Measurements from ENCODE around the gene CABP7. TPM values are rescaled to one million over a fixed set of nuclear protein-coding genes. Genes with fewer than 3 reads are reported as not detected.

The CABP7 gene
- total and polyA plus RNA-seq, 8 donors, result 0.12 to 0.35 TPM; not detected in 6

DNA sequence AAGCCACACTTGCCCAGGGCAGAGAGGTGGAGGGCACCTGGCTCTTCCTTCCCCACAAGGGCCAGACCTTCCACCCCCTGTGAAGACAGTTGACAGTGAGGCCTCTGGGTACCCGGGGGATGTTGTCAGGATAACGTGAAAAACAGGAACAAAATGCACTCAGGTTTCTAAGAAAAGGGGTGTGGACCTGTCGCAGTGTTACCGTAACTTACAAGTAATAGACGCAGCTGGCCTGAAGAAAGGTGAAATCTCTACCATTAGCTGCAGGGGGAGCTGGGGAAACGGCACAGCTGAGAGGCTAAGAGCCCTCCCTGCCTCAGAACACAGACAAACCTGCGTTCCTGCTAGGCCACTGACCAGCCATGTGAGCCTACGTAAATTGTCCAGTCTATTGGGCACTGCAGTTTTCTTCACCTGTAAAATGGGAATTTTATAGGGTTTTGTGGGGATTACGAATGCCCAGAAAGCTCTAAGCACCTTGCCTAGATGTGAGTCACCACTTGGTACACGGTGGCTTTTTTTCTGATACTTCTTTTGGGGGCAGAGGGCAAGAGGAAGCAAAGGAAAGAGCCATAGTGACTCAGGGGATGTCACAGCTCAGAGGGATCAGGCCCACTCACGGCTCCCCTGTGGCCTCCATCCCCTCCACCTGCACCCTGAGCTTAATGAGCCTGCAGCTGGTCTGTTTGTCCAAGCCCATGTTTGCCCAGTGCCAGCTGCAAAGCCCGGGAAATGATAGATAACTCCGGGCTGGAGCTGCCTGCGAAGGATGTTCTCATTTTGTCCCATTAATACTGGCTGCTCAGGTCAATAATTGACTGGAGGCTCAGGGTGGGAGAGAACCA lies 18.4 kb upstream of the CABP7 start:
- peak in 1 of 2 donors; percentile 69 for DNase-seq
- intact Hi-C loops (cut with DNase I; ENCODE audit: low total_unique reads), result no loop called here
- Histone ChIP-seq H3K27me3 (peaks cover 0 to 54% (median 1%) of the 10 kb centered on the region in 3 donors), H3K4me3 (no peak overlapping the region), H3K4me1 (peaks cover 15 to 49% (median 38%) of the 10 kb centered on the region in 4 donors), H3K36me3 (peaks cover 0 to 18% (median 16%) of the 10 kb centered on the region in 4 donors), H3K9me3 (no peaks in the 10 kb centered on the region), H3K27ac (no peak overlapping the region)
- 15 to 30% (median 23%) methylated on average over 14 of the region's 14 CpGs for WGBS, 5 donors
- no peak for TF ChIP-seq POLR2AphosphoS5 (IDR thresholded peaks at IDR 0.05)
- no peak for TF ChIP-seq POLR2A (IDR thresholded peaks at IDR 0.05)
- TF ChIP-seq, protein P1, sequence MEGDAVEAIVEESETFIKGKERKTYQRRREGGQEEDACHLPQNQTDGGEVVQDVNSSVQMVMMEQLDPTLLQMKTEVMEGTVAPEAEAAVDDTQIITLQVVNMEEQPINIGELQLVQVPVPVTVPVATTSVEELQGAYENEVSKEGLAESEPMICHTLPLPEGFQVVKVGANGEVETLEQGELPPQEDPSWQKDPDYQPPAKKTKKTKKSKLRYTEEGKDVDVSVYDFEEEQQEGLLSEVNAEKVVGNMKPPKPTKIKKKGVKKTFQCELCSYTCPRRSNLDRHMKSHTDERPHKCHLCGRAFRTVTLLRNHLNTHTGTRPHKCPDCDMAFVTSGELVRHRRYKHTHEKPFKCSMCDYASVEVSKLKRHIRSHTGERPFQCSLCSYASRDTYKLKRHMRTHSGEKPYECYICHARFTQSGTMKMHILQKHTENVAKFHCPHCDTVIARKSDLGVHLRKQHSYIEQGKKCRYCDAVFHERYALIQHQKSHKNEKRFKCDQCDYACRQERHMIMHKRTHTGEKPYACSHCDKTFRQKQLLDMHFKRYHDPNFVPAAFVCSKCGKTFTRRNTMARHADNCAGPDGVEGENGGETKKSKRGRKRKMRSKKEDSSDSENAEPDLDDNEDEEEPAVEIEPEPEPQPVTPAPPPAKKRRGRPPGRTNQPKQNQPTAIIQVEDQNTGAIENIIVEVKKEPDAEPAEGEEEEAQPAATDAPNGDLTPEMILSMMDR (IDR thresholded peaks at IDR 0.05), result no peak

DNA sequence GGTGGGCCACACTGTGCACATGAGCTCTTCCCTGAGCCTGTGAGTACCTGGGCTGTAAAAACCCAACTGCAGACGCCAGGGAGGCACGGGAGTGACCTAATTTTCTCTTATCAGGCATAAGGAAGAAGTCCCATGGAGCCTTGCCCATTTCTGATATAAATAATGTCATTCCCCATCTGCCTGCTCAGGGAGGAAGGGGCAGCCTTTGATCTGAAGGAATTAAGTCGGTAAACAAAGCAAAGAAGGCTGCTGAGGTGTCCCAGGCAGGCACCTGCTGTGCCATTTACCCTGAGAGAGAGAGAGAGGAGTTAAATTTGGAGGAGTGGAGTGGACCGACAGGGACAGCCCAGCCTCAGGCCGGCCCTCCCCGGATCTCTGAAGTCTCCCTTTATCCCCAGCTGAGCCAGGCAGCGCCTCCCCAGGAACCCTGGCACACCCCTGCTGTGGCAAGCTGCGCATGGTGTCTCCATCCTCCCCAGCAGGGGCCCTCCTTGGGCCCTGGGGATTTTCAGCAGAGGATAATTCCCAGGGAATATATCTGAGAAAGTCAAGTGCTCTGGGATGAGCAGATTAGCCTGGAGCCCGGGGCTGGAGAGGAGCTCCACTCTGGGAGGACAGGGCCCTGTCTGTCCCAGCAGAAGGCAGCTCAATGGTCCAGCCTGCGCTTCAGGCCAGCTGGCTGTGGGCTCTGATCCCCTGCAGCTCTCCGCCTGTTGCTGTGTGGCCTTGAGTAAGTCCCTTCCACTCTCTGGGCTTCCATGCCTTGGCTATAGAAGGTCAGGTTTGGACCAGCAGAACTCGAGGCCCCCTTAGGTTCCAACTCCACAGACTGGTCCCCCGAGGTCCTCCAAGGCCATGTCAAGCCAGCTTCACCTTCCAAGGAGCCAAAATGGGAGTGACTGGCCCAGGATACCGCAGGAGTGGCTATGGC lies 17.5 kb upstream of the CABP7 start:
- TF ChIP-seq EP300 (IDR thresholded peaks at IDR 0.05) (no peak), POLR2AphosphoS5 (IDR thresholded peaks at IDR 0.05) (no peak), POLR2A (IDR thresholded peaks at IDR 0.05) (no peak)
- TF ChIP-seq, protein P1 (IDR thresholded peaks at IDR 0.05), result no peak
- Histone ChIP-seq H3K4me1 (peaks cover 15 to 49% (median 38%) of the 10 kb centered on the region in 4 donors), H3K36me3 (peaks cover 0 to 10% (median 9%) of the 10 kb centered on the region in 4 donors), H3K27me3 (peaks cover 0 to 63% (median 9%) of the 10 kb centered on the region in 3 donors), H3K27ac (no peak overlapping the region), H3K9me3 (no peaks in the 10 kb centered on the region), H3K4me3 (no peak overlapping the region)
- 29 to 44% (median 38%) methylated on average over 8 to 14 of the region's 14 CpGs for WGBS, 5 donors
- intact Hi-C loops (cut with DNase I; ENCODE audit: low total_unique reads), result no loop called here
- DNase-seq, result no peak

DNA sequence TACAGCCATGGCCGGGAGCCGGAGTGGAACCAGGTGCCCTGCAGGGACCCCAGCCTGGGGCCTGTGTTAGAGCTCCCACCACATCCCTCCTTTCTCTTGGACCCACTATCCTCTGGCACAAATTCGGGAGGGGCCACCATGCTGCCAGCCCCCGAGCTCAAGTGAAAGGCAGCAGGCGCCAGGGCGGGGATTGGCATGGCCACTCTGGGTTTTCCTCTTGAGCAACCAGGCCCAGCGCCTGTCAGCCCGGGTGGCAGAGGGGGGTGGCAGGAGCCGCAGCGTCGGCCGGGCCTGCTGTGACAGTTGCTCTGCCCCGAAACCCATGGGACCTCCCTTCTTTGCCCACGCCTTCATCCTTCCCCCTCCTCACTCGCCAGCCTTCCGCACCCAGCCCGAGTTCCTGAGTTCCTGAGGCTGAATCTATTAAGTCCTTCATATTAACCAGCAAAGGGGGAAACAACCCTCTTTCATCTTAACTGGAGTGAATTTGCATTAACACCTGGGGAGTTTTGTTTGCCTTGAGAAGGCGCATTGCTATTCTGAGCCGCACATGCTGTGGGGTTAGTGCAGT lies 16.8 kb upstream of the CABP7 start:
- Histone ChIP-seq H3K27ac (no peak overlapping the region), H3K4me1 (peaks cover 15 to 49% (median 38%) of the 10 kb centered on the region in 4 donors), H3K4me3 (no peak overlapping the region), H3K9me3 (no peaks in the 10 kb centered on the region), H3K36me3 (peaks cover 0 to 3% (median 2%) of the 10 kb centered on the region in 4 donors), H3K27me3 (peaks cover 0 to 70% (median 9%) of the 10 kb centered on the region in 3 donors)
- intact Hi-C loops (cut with DNase I; ENCODE audit: low total_unique reads), result no loop called here
- DNase-seq, result peak in 1 of 2 donors; percentile 54
- TF ChIP-seq, protein P1 (IDR thresholded peaks at IDR 0.05), result no peak
- TF ChIP-seq POLR2A (IDR thresholded peaks at IDR 0.05) (no peak), EP300 (IDR thresholded peaks at IDR 0.05) (no peak), POLR2AphosphoS5 (IDR thresholded peaks at IDR 0.05) (no peak)
- WGBS, 5 donors, result 41 to 63% (median 48%) methylated on average over 11 to 19 of the region's 19 CpGs
